K562 (cell line): Measurements from ENCODE around the gene KCTD19. TPM values are rescaled to one million over a fixed set of nuclear protein-coding genes. Genes with fewer than 3 reads are reported as not detected.
A peak's percentile ranks its signal among the peaks of the same experiment; 100 is the strongest.

Source experiments
- CREB1 ChIP-seq, 2 experiments: sonication (generic) in 1 of 2; formaldehyde crosslinking in 1 of 2; IDR thresholded peaks; 2 replicates each; pipeline versions ENCODE4 v1.6.1 to v1.8.0; 2012 to 2022; ENCODE audit warnings: inconsistent platforms in 1 of 2, mild to moderate bottlenecking in 1 of 2, missing genetic modification reagents in 1 of 2, moderate library complexity in 1 of 2
- HINFP ChIP-seq: fragments of 450-650 bp; conservative IDR thresholded peaks from 2 replicates; pipeline ENCODE4 v1.6.1; 2016; ENCODE audit warnings: missing genetic modification characterization, low read depth, mild to moderate bottlenecking, control low read depth, missing compliant biosample characterization
- MCM5 ChIP-seq: fragments of 450-650 bp; IDR thresholded peaks from 2 replicates; pipeline ENCODE4 v1.6.1; 2016; ENCODE audit warnings: low read depth
- NCOA4 ChIP-seq: fragments of 450-650 bp; IDR thresholded peaks from 2 replicates; pipeline ENCODE4 v1.6.1; 2018; ENCODE audit warnings: mild to moderate bottlenecking; ENCODE audit not compliant: partially characterized antibody
- PTRF ChIP-seq: fragments of 450-650 bp; IDR thresholded peaks from 2 replicates; pipeline ENCODE4 v1.6.1; 2016; ENCODE audit warnings: mild to moderate bottlenecking, missing genetic modification characterization, missing compliant biosample characterization
- STAG1 ChIP-seq: sonication (generic); formaldehyde crosslinking; IDR thresholded peaks from 2 replicates; pipeline ENCODE4 v1.5.0; 2020; ENCODE audit warnings: missing genetic modification reagents, borderline replicate concordance
- TCF3 ChIP-seq: sonication (generic); formaldehyde crosslinking; IDR thresholded peaks from 2 replicates; pipeline ENCODE4 v1.4.0; 2020; ENCODE audit warnings: mild to moderate bottlenecking, missing genetic modification reagents
- TEAD4 ChIP-seq, 2 experiments: sonication (generic) in 1 of 2; formaldehyde crosslinking in 1 of 2; IDR thresholded peaks; 2 replicates each; pipeline versions ENCODE4 v1.6.1 to v1.8.0; 2012 to 2022; ENCODE audit warnings: borderline replicate concordance in 1 of 2, inconsistent platforms in 1 of 2, low read length in 1 of 2, mild to moderate bottlenecking in 1 of 2, missing genetic modification reagents in 1 of 2
- TGIF2 ChIP-seq: sonication (generic); formaldehyde crosslinking; IDR thresholded peaks from 2 replicates; pipeline ENCODE4 v1.8.1; 2022; ENCODE audit warnings: mild to moderate bottlenecking, missing genetic modification reagents, moderate library complexity
- ZBED1 ChIP-seq: IDR thresholded peaks from 2 replicates; pipeline ENCODE4 v1.6.1; 2014
- ZBTB40 ChIP-seq, 2 experiments: fragments of 450-650 bp in 1 of 2; sonication (generic) in 1 of 2; formaldehyde crosslinking in 1 of 2; IDR thresholded peaks; 2 replicates each; pipeline versions ENCODE4 v1.7.1 to v1.9.0; 2016 to 2022; ENCODE audit warnings: inconsistent platforms in 1 of 2, mild to moderate bottlenecking in 1 of 2, missing genetic modification reagents in 1 of 2
- ZNF740 ChIP-seq, 3 experiments: fragments of 200-800 bp in 1 of 3; sonication (Bioruptor generic) in 1 of 3; sonication (generic) in 1 of 3; formaldehyde crosslinking in 1 of 3; IDR thresholded peaks; 2 replicates each; pipeline versions ENCODE4 v1.6.1 to v1.8.0; 2016 to 2022; ENCODE audit warnings: mild to moderate bottlenecking in 2 of 3, missing compliant biosample characterization in 2 of 3, missing genetic modification characterization in 2 of 3, missing genetic modification reagents in 1 of 3
- ZNF76 ChIP-seq: fragments of 250-450 bp; sonication (Bioruptor Pico); IDR thresholded peaks from 2 replicates; pipeline ENCODE4 v1.4.0; 2020; ENCODE audit warnings: mild to moderate bottlenecking, moderate library complexity, borderline replicate concordance
- polyA plus RNA-seq, 8 experiments: library from polyadenylated mRNA; depleted of rRNA in 4 of 8; stranded (reverse) in 5 of 8; unstranded in 3 of 8; fragments of >200 nt; fragmentation: Nextera tagmentation in 2 of 8; fragmentation: Illumina TruSeq in 1 of 8; extraction: Ambion mirVana in 2 of 8; extraction: Trizol in 1 of 8; gene quantifications; 2 replicates each; pipeline versions ENCODE4 v1.2.1 to v1.2.3, GENCODE V29; 2011 to 2014; ENCODE audit warnings: inconsistent platforms in 1 of 8, missing spikeins in 1 of 8
- total RNA-seq, 7 experiments: library from RNA; depleted of rRNA in 6 of 7; stranded (reverse); fragments of >200 nt in 6 of 7; fragmentation: Illumina TruSeq in 2 of 7; extraction: Trizol in 2 of 7; gene quantifications; 2 replicates each; pipeline versions ENCODE4 v1.2.1 to v1.2.3, GENCODE V29; 2011 to 2021; ENCODE audit warnings: low replicate concordance in 1 of 7

Gene KCTD19
- total and polyA plus RNA-seq, 9 of the 15 experiments (the other 6 are each of a cell fraction or from before 2014, with no cell fraction given), result 0.03 to 0.91 (median 0.22) TPM; not detected in 2

GRCh38 chr16:67280090-67281015 lies 46.2 kb downstream of the KCTD19 start (continued):
- TF ChIP-seq ZNF740 (CRISPR knock-in tag; IDR thresholded peaks at IDR 0.05), result no peak
- TF ChIP-seq ZNF740 (tag; IDR thresholded peaks at IDR 0.05), result no peak
- TF ChIP-seq ZBED1, result no peak
- TF ChIP-seq MCM5, result no peak
- no peak for TF ChIP-seq TGIF2 (CRISPR knock-in tag)
- no peak for TF ChIP-seq NCOA4
- no peak for TF ChIP-seq TCF3
- no peak for TF ChIP-seq HINFP (tag)
- no peak for TF ChIP-seq PTRF
- no peak for TF ChIP-seq ZBTB40 (IDR thresholded peaks at IDR 0.05)
- no peak for TF ChIP-seq ZBTB40 (CRISPR knock-in tag; IDR thresholded peaks at IDR 0.05)
- TF ChIP-seq CREB1 (IDR thresholded peaks at IDR 0.05), result no peak
- no peak for TF ChIP-seq CREB1 (CRISPR knock-in tag; IDR thresholded peaks at IDR 0.05)
- no peak for TF ChIP-seq TEAD4 (IDR thresholded peaks at IDR 0.05; ENCODE audit: low read length)
- no peak for TF ChIP-seq TEAD4 (CRISPR knock-in tag; IDR thresholded peaks at IDR 0.05; ENCODE audit: borderline replicate concordance)
- no peak for TF ChIP-seq ZNF76
- TF ChIP-seq STAG1 (CRISPR knock-in tag), result 0 out of 2 replicates have a peak, but pooled peaks have one; percentile 31
